Urinary bladder (tissue), 4 donors: ENCODE measurements around the gene RAMP3. TPM values are rescaled to one million over a fixed set of nuclear protein-coding genes. Genes with fewer than 3 reads are reported as not detected.

Experiments used
- DNase-seq: peaks from one replicate; pipeline ENCODE4 v3.0.0-alpha.2; 2015; ENCODE audit errors: extremely low spot score
- H3K27ac ChIP-seq: one replicate; pipeline ENCODE4 v1.5.1; 2013; ENCODE audit warnings: low read depth, mild to moderate bottlenecking, moderate library complexity
- H3K36me3 ChIP-seq: one replicate; pipeline ENCODE4 v1.6.1; 2013; ENCODE audit warnings: mild to moderate bottlenecking, moderate library complexity; ENCODE audit not compliant: insufficient read depth
- H3K4me1 ChIP-seq: one replicate; pipeline ENCODE4 v1.6.1; 2013; ENCODE audit warnings: mild to moderate bottlenecking, moderate library complexity; ENCODE audit not compliant: insufficient read depth
- H3K4me3 ChIP-seq: one replicate; pipeline ENCODE4 v1.5.1; 2013; ENCODE audit warnings: low read depth, low read length
- WGBS: extraction: QIAGEN DNeasy Blood & Tissue Kit; methylation state at CpG from one replicate; pipeline ENCODE4 v1.1.7; 2013; 5-methylcytosine and 5-hydroxymethylcytosine counted together
- polyA plus RNA-seq: library from polyadenylated mRNA; stranded (reverse); fragments of 200-250 nt; gene quantifications from one replicate; pipeline ENCODE4 v1.2.3, GENCODE V29; 2013
- total RNA-seq: library from RNA; depleted of rRNA; stranded (reverse); fragments of >200 nt; gene quantifications from one replicate; pipeline ENCODE4 v1.2.3, GENCODE V29; 2014
- donor health status: healthy with polysubstance abuse.
- donor health status: healthy.

RAMP3 gene
- total and polyA plus RNA-seq, 2 donors, result 5.7 to 51.4 TPM

DNA sequence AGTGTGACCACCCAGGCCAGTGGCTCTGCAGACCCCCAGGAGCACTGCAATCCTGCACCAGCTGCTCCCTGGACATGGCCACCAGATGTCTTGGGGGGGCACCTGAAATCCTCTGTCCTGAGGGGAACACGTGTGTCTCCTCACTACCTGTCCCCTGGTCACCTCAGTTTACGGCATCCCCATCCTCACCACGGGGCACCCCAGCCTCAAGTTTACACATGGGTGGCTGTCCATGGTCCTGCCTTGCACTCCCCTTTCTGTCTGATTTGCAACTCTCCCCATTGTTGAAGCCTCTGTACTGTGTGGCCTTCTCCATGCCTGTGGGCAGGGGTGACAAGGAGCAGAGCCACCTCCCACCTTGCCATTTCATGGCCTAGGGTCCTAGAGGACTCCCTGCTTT lies 67.2 kb downstream of the RAMP3 start:
- Histone ChIP-seq H3K4me1 (no peaks in the 10 kb centered on the region), H3K4me3 (no peak overlapping the region), H3K36me3 (no peaks in the 10 kb centered on the region), H3K27ac (no peak overlapping the region)
- no peak for DNase-seq
- 7% methylated on average over 3 of the region's 3 CpGs for WGBS

DNA sequence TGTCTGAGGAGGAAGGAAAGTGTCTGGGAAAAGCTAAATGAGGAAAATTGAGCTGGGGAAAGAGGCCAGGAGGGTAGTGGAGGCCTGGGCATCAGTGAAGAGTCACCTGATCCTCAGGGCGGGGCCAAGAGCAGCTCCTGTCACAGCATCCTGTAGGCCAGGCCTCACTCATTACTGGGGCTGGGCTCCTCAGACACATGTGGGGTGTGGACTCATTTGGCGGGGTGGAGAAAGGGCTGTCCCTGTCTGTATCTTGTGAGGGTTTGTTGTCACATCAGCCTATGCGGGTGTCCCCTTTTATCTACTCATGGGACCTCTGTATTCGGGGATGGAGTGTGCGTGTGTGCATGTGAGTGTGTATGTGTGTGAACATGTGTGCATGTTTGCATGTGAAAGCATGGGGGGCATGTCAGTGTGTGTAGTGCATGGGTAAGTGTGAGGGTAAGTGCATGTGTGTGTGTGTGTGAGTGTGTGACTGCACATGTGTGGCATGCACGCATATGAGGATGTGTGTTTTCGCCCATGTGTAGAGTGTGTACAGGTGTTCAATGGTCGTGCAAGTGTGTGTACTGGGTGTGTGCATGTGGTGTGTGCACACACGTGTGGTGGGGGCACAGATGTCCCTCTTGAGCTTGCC lies 67.8 kb downstream of the RAMP3 start:
- WGBS, result 85% methylated on average over 9 of the region's 9 CpGs
- no peak overlapping the region for H3K4me3 ChIP-seq
- H3K36me3 ChIP-seq, result no peaks in the 10 kb centered on the region
- H3K4me1 ChIP-seq, result no peaks in the 10 kb centered on the region
- no peak for DNase-seq
- no peak overlapping the region for H3K27ac ChIP-seq

DNA sequence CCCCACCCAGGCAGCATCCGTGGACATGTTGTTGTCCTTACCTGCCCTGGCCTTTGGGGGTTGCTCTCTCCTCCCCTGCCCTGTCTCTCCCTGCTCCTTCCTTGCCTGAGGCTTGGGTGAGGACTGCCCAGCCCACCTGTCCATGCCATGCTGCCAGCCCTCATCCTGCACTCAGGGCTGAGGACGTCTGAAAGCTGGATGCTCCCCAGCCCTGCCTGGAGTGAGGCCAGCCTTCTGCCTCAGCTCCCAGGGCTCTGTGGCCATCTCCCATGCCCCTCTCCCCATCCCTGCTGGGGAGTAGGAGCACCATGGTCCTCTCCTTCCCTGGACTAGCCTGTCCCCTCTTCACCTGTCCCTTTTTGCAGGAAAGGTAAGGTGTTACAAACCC lies 68.4 kb downstream of the RAMP3 start:
- 48% methylated on average over 2 of the region's 2 CpGs for WGBS
- no peak for DNase-seq
- H3K36me3 ChIP-seq, result no peaks in the 10 kb centered on the region
- no peak overlapping the region for H3K27ac ChIP-seq
- no peak overlapping the region for H3K4me3 ChIP-seq
- no peaks in the 10 kb centered on the region for H3K4me1 ChIP-seq

DNA sequence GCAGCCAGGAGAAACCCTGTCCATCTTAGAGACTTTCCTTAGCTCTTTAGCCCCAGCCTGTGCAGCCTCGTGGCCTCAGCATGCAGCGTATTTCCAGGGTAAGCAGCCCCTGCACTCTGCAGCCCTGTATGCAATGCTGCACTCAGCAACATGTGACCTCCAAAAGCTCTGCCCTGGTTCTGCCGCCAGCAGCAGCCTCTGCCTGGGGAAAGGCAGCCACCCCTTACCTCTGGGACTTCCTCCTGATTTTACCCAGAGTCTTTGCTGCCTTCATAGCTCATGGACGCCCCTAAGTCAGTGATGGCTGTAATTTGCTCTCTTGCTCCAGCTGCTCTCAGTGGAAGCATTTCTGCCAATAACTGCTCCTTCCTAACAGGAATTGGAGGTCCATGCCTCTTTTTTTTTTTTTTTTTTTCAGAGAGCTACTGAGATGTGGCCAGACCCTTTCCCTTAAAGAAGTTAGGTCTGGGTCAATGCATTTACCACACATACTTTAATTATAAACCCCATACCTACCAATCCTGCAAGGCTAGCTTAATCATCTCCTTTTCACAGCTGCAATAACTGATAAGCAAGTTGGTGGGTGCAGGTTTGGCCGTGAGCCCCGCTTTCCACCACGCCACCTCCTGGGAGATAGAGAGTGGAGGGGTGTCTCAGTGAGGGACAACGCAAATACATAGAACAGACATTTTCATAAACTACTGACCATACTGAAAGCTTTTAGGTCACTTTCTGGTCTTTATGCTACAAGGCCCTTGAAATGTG lies 71.7 kb downstream of the RAMP3 start:
- WGBS, result 58% methylated on average over 8 of the region's 8 CpGs
- no peak for DNase-seq

DNA sequence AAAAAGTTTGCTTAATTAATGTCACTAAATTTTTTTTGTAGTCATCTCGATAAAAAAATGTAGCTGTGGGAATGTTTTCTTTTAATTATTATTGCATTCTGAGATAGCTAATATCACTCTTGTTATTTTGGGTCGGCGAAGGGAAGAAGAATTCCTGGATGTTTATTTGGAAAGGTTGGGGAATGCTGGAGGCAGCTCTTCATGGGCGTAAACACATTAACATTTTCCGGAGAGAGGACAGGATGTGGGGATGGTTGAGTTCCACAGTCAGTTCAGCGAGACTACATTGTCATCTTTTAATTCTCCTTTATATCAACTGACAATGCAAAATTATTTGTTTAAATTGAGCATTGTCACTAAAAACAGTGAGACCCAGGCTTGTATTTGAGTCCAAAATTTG lies 72.5 kb downstream of the RAMP3 start:
- no peak overlapping the region for H3K4me3 ChIP-seq
- no peaks in the 10 kb centered on the region for H3K4me1 ChIP-seq
- DNase-seq, result no peak
- no peak overlapping the region for H3K27ac ChIP-seq
- 42% methylated on average over 6 of the region's 6 CpGs for WGBS
- no peaks in the 10 kb centered on the region for H3K36me3 ChIP-seq

More for the DNA sequence above, 71.7 kb downstream of the RAMP3 start:
- H3K36me3 ChIP-seq, result no peaks in the 10 kb centered on the region
- no peak overlapping the region for H3K4me3 ChIP-seq
- no peak overlapping the region for H3K27ac ChIP-seq
- H3K4me1 ChIP-seq, result no peaks in the 10 kb centered on the region

DNA sequence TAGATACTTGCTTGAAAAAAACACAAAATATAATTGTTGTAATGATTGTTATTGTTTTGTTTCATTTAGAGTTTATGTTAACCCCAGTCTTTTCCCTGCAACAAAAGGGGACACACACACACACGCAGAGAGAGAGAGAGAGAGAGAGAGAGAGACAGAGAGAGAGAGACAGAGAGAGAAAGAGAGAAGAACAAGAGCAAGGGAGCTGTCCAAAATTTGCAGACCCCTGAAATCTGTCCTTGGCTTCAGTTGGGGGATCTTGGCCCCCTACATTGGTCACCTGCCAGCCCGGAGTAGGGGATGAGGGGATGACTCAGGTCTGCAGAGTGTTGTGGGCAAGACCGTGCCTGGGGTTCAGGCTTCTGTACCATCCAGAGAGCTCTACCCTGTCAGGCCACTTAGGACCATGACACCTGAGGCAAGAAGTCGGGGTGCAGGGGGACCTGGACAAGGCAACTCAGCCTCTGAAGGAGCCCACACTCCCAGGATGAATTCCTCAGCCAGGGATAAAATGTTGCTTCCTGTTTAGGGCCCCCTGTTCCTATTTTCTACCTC lies 73.1 kb downstream of the RAMP3 start:
- DNase-seq, result no peak
- H3K36me3 ChIP-seq, result no peaks in the 10 kb centered on the region
- WGBS, result 71% methylated on average over 4 of the region's 4 CpGs
- H3K27ac ChIP-seq, result no peak overlapping the region
- H3K4me3 ChIP-seq, result no peak overlapping the region
- H3K4me1 ChIP-seq, result no peaks in the 10 kb centered on the region

DNA sequence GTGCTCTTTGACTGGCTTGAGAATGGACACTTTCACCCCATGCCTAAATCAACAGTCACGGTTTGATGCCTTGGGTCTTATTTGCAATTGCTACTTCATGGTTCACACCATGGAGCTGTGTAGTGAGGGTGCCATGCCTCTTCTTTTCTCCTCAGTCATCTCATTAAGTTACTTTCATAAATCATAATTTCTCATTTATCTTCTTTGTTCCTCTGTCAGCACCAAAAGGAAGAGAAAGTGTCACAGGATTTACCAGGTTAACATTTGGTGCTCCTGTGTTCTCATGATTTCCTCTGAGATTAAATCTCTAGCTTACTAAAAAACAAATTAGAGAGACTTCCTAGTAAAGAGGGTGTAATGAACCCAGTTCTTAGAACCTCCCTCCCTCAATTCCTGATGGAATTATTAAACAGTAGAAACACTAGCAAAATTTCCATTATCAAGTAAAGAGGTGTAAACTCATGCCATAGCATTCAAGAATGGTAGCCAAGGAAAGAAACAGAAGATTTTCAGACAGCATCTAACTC lies 75.7 kb downstream of the RAMP3 start:
- no peaks in the 10 kb centered on the region for H3K36me3 ChIP-seq
- H3K4me3 ChIP-seq, result no peak overlapping the region
- DNase-seq, result no peak
- H3K4me1 ChIP-seq, result no peaks in the 10 kb centered on the region
- no peak overlapping the region for H3K27ac ChIP-seq
- WGBS, result 76% methylated on average over 1 of the region's 1 CpG

Other genes starting within 250 kb of the RAMP3 start
- 1.8 TPM for gene MYO1G, start 178.8 kb upstream of the RAMP3 start, total RNA-seq
- 3.6 TPM for gene MYO1G, start 178.8 kb upstream of the RAMP3 start, polyA plus RNA-seq
- gene CCM2, start 157.6 kb upstream of the RAMP3 start, total RNA-seq, result 19.5 TPM
- gene CCM2, start 157.6 kb upstream of the RAMP3 start, polyA plus RNA-seq, result 42.0 TPM
- 1.9 TPM for gene NACAD, start 68.8 kb upstream of the RAMP3 start, total RNA-seq
- 7.7 TPM for gene NACAD, start 68.8 kb upstream of the RAMP3 start, polyA plus RNA-seq
- 41.6 TPM for gene TBRG4, start 46.1 kb upstream of the RAMP3 start, total RNA-seq
- 56.5 TPM for gene TBRG4, start 46.1 kb upstream of the RAMP3 start, polyA plus RNA-seq